ENCODE data around the gene SCUBE1.
"Not testable (repeated sequence)": the region's sequence is repeated elsewhere in the genome, so short reads cannot be mapped to it uniquely, and the experiment has no call there.

SCUBE1 gene

DNA sequence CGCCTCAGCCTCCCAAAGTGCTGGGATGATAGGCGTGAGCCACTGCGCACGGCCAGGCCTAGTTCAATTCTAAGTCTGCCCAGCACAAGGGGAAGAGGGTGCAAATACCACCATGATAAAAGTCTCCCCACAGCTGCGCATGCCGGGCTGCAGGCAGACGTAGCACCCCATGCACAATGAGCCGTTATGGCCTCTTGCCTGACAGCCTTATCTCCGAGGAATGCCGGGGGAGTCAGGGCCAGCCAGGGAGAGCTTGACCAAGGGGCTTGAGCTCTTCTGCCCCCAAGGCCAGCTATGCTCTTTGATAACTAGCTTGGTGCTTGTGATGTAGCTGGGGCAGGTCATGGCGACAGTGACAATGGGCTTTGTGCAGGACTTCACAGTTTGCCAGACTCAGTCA is 13.7 kb upstream of the SCUBE1 start:
- DNase-seq (ENCODE audit: low spot score) = no peak

GRCh38 chr22:43355688-43356087 is 12.5 kb upstream of the SCUBE1 start:
- not testable (repeated sequence) for DNase-seq (ENCODE audit: low spot score)

DNA sequence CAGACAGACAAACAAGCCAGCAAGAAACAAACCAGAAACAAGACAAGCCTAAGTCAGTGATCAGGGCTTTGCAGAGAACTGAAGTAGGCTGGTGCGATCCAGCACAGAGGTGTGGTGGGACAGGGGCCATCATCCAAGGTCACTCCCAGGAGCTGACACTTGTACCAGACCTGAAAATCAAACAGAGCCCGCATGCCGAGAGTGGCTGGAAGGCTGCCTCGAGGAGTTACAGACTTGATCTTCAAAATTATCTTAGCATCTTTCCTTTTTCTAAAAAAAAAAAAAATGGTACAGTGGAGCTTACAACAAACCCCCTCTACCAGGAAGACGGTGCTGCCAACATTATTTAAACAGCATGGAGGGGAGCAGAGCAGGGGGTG is 8.8 kb upstream of the SCUBE1 start:
- DNase-seq (ENCODE audit: low spot score) = no peak

GRCh38 chr22:43349636-43350035 is 6.5 kb upstream of the SCUBE1 start:
- DNase-seq (ENCODE audit: low spot score) = no peak

DNA sequence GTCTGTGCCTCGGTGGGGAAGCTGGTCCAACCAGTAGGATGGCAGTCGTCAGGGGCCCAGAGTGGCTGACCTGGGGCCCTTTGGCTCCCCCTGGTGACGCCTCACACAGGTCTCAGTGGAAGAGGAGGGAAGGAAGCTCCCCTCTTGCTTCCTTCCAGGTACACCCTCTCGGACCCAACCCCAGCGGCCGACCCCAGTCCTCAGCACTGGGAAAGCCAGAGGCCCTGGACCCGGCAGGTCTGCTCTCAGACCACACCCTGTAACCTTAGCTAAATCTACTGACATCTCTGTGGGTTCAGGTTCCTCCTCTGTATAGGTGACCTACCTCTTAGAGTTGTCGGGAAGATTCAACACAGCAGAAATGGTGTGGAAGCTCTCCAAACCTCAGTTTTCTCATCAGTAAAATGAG is 3.4 kb upstream of the SCUBE1 start:
- peak; percentile 83 for DNase-seq (ENCODE audit: low spot score)

- no peak for DNase-seq (ENCODE audit: low spot score)
Measured at GRCh38 chr22:43345761-43346301, 2.7 kb upstream of the SCUBE1 start.

DNA sequence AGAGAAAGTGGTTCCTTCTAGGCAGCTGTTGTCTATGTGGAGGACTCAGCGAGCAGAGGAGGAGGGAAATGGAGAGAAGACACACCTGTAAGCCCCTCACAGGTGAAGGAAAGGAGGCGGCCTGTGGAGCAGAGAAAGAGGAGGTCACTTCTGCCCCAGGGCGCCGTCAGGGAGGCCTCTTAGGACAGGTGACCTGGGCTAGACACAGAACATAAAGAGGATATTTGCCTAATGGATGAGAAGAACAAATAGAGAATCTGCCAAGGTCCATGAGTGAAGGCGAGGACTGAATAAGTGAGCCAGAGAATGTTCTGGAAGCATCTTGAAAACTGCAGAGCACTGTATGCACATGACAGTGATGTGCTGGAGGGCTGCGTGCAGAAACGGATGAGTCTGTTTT is 2.2 kb upstream of the SCUBE1 start:
- DNase-seq (ENCODE audit: low spot score) = no peak

GRCh38 chr22:43344520-43344787 is 1.3 kb upstream of the SCUBE1 start:
- no peak for DNase-seq (ENCODE audit: low spot score)

- no peak for DNase-seq (ENCODE audit: low spot score)
Measured at GRCh38 chr22:43343670-43344519, 723 bp upstream of the SCUBE1 start.

DNA sequence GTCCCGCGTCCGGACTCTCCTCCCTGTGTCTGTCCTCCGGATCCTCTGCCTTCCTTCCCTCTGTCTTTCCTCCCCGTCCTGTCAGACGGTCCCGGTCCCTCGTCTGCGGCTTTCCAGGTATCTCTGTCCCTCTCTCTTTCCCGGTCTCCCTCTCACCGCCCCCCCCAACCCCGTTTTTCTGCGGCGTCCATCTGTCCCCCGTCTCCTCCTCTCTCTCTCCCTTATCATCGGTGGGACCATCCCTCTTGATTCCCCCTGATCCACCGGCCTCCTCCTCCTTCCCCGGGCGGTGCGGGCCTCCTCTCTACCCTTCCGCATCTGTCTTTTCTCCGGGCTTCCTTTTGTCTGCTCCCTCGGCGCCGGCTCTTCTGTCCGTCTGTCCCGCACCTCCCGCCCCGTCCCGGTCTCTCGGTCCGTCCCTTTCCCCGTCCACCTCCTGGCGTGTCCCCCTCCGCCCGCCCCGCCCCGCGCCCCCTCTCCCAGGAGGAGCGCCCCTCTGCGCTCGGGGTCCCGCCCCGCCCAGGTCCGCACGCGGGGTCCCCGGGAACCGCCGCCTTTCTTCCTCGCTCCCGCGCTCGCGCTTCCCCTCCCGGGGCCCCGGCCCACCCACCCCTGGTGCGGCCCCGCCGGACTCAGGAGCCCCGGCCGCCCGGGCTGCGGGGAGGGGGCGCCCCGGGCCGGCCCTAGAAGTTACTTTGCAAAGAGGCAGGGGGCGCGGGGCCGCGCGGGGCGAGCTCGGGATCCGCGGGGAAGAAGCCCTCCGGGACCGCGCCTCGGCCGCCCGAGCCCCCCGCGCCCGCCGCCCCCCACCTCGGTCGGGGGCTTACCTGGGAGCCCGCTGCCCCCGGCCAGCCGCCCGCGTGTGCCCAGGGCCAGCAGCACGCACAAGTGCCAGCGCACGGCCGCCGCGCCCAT is 568 bp downstream of the SCUBE1 start:
- DNase-seq (ENCODE audit: low spot score) = no peak

DNA sequence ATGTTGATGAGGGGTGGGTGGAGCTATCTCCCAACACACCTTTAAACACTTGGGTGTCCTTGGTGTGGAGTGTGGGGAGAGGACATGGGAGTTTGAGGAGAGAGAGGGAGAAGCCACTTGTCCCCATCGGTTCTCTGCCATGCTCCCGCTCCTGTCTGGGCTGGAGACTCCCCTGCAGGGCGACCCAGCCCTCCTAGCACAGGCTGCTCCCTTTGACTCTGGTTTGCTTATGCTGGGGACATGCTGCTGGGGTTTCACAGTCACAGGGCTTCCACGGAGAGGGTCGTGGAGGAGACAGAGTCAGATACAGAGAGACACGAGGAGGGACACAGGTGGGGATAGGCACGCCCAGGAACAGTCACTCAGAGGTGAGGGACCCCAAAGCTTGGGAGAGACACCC is 1.6 kb downstream of the SCUBE1 start:
- no peak for DNase-seq (ENCODE audit: low spot score)

DNA sequence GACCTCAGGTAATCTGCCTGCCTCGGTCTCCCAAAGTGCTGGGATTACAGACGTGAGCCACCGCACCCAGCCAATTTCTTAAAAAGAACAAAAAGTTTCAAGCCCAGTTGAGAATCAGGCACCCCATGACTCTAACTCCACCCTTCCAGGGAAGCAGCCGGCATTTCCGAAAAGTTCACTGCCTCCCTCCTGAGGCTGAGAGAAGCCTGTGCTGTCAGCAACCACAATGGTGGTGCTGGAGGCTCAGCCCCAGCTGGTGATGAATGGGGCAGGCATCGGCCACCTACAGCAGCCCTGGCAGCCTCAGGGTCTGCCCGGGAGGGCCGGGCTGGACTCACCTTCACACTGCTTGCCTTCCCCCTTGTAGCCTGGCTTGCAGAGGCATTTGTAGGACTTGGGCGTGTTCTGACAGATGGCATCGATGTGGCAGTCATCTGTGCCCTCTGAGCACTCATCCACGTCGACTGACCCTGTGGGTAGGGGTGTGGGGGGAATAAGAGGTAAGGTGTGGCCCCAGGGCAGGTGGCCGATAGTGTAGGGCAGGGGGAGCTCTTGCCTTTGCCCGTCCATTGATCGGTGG is 4.3 kb downstream of the SCUBE1 start:
- no peak for DNase-seq (ENCODE audit: low spot score)

DNA sequence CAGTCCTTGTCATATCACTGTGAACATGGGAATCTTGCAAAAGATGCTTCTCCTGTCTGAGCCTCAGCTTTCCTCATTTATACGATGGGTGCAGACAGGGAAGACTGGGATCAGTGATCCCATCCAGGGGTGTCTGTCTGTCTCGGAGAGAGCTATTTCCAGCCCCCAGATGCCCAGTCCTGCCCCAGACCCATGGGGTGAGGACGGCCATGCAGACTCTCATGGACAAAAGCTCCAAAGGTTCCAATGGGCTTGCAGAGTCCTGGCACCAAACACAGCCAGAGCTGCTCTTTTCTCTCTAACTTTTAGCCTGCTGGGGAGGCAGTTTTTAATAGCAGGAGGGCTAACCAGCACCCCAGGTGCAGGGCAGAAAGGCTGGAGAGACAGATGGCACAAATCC is 5.2 kb downstream of the SCUBE1 start:
- DNase-seq (ENCODE audit: low spot score) = no peak

DNA sequence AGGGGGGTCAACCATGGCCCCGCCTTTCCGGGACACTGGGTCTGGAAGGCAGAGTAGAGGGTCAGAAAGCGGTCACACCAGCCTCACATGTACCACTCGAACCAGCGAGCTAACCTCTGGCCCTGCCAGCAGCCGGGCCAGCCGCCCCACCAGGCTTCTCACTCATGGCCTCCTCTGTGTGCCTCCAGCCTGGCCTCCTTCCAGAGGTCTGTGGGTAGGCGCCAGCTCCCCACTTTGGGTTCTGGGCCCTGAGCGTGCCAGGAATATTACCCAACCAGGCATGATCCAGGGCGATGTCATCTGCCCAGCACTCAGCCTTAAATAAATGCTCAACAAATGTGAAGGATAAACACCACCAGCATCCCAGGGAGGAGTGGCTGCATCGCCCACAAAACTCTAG is 5.8 kb downstream of the SCUBE1 start:
- no peak for DNase-seq (ENCODE audit: low spot score)

GRCh38 chr22:43334378-43334777 is 8.8 kb downstream of the SCUBE1 start:
- no peak for DNase-seq (ENCODE audit: low spot score)

DNA sequence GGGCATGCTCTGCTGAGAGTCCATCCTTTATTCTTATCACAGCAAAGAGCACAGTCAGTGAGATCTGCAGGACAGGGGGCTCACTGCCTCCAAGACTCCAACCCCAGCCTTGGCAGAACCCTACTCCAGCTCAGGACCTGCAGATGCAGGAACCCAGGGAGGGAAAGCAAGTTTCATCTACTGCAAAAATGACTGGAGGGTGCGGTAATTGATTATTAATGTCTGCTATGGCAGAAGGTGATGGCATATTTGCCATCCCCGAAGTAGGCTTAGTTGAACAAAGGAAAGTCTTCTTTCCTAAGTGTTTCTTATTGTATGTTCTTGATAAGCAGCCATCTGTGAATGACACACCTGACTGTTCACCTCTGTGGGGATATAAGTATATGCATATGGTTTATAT is 9.2 kb downstream of the SCUBE1 start:
- no peak for DNase-seq (ENCODE audit: low spot score)

DNA sequence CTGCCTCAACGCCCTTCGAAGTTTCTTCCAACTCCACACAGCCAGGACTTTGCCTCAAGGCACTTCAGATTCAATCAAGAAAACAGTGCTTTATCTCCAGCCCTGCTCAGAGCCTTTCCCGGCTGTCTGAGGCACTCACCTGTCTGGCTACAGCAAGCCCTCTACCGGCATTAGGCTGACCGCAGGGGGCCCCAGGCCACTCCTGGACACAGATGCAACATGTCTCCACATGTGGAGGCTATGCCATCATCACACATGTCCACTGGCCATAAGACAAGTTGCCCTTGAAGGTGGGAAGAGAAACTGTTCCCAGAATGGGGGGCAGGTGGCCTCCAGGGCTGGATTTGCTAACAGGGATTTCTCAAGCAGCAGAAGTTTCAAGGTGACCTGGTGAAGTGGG is 10.0 kb downstream of the SCUBE1 start:
- no peak for DNase-seq (ENCODE audit: low spot score)

DNA sequence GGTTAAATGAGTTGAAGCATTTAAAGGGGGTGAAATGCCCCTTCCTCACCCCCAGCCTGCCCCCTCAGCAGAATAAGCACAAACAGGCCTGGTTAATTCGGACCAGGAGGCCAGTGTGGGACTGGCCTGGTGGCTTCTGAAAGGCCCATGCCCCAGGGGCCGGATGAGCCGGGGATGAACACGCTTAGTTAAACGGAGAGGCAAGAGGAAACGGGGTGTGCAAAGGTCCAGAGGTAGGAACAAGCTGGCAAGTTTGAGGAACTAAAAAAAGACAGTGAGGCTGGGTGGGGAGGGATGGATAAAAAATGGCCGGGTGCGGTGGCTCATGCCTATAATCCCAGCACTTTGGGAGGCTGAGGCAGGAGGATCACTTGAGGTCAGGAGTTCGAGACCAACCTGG is 11.5 kb downstream of the SCUBE1 start:
- DNase-seq (ENCODE audit: low spot score) = no peak

- DNase-seq (ENCODE audit: low spot score) = no peak
Measured at GRCh38 chr22:43331069-43331451, 12.1 kb downstream of the SCUBE1 start.

DNA sequence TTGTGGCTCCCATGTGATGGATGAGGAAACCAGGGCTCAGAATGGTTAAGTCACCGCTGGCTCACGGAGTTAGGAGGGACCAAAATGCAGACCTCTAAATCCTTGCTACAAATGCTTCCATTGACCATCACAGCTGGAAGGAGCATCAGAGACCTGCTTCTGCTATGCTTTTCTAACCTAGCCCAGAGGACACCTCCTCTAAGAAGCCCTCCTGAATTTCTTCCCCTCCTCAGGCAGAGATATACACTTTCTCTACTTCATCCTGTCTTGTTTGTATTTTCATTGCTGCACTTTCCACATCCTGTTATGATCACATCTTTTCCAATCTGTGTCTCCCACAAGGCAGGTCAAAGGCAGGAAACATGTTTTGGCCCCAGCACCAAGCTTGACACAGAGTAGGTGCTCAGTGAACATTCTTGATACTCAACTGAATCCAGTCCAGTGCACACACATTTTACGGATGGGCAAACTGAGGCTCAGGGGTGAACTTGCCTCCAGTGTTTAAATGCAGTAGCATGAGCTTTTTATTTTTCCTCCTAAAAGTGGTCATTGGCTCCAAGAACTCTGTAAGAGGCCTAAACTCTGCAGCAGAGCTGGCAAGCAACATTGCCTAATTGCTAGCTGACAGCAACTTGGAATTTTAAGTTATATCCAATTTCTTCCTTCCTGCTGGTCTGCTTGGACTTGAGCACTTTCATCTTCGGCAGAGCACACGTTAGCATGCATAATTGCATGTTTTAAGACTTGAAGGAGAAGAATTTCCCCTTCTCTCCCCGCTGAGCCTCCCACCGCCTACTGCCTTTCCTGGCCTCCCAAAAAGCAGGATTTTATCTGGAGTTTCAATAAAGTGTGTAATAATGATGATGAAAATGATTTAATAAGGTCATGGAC is 12.7 kb downstream of the SCUBE1 start:
- no peak for DNase-seq (ENCODE audit: low spot score)

GRCh38 chr22:43329061-43329460 is 14.1 kb downstream of the SCUBE1 start:
- DNase-seq (ENCODE audit: low spot score) = no peak

GRCh38 chr22:43327157-43327438 is 16.1 kb downstream of the SCUBE1 start:
- DNase-seq (ENCODE audit: low spot score) = no peak
